B cell (primary cell): ENCODE data around the gene EML6. TPM values are rescaled to one million over a fixed set of nuclear protein-coding genes. Genes with fewer than 3 reads are reported as not detected.

Experiments
- ATAC-seq: fragments of 200-7000 bp; cut with Tn5 transposase; one replicate; pipeline ENCODE4 v1.10.0; 2021; ENCODE audit warnings: low read depth, mild to moderate bottlenecking, moderate number of reproducible peaks, moderate library complexity
- CTCF ChIA-PET: fragments of 350-600 bp; sonication (Branson Sonifier 250); formaldehyde crosslinking; loops from one replicate; lab custom pipeline; 2021; ENCODE audit warnings: antibody characterized with exemption, inconsistent platforms; lab: Charles Lee
- POLR2A ChIA-PET: fragments of 350-600 bp; sonication (Branson Sonifier 250); formaldehyde crosslinking; loops from one replicate; lab custom pipeline; 2021; ENCODE audit warnings: antibody characterized with exemption; lab: Charles Lee
- DNase-seq: peaks from one replicate; pipeline ENCODE4 v3.0.0; 2013
- H2AFZ ChIP-seq: 2 replicates; pipeline ENCODE4 v1.6.1; 2012; ENCODE audit warnings: mild to moderate bottlenecking, low read depth, low read length; ENCODE audit not compliant: insufficient read depth, poor library complexity, severe bottlenecking
- H3K27ac ChIP-seq, 2 donors: 1 replicate in 1 of 2; 2 replicates in 1 of 2; pipeline ENCODE4 v1.5.1; 2012 to 2013; ENCODE audit warnings: low read length in 2 of 2, mild to moderate bottlenecking in 2 of 2, moderate library complexity in 1 of 2
- H3K27me3 ChIP-seq, 4 experiments: fragments of 200-600 bp in 1 of 4; sonication (generic) in 1 of 4; replicated peaks in 1 of 4; 1 replicate in 2 of 4; 2 replicates in 2 of 4; pipeline versions ENCODE4 v1.6.1 to v1.7.0; 2013 to 2016; ENCODE audit warnings: low read length in 3 of 4, mild to moderate bottlenecking in 2 of 4, mixed read lengths in 1 of 4, moderate library complexity in 1 of 4; ENCODE audit not compliant: insufficient read depth in 4 of 4, control insufficient read depth in 3 of 4; ENCODE audit errors: control extremely low read depth in 1 of 4
- H3K36me3 ChIP-seq, 2 experiments: replicated peaks in 1 of 2; 1 replicate in 1 of 2; 2 replicates in 1 of 2; pipeline versions ENCODE4 v1.6.1 to v1.7.1; 2013; ENCODE audit warnings: low read length in 1 of 2; ENCODE audit not compliant: insufficient read depth in 2 of 2, control insufficient read depth in 1 of 2; ENCODE audit errors: control extremely low read depth in 1 of 2, extremely low read depth in 1 of 2
- H3K4me1 ChIP-seq, 2 donors: fragments of 200-600 bp in 1 of 2; sonication (generic) in 1 of 2; 1 replicate in 1 of 2; 2 replicates in 1 of 2; pipeline versions ENCODE4 v1.5.1 to v1.6.1; 2013 to 2017; ENCODE audit warnings: low read length in 2 of 2; ENCODE audit not compliant: control insufficient read depth in 2 of 2, insufficient read depth in 2 of 2
- H3K4me2 ChIP-seq: replicated peaks from 2 replicates; pipeline ENCODE3; 2012; ENCODE audit warnings: mild to moderate bottlenecking, low read depth, low read length; ENCODE audit not compliant: poor library complexity, severe bottlenecking
- H3K4me3 ChIP-seq, 5 experiments: fragments of 200-600 bp in 1 of 5; sonication (generic) in 1 of 5; 1 replicate in 3 of 5; 2 replicates in 2 of 5; pipeline versions ENCODE4 v1.5.1 to v1.7.0; 2011 to 2016; ENCODE audit warnings: low read length in 4 of 5, mild to moderate bottlenecking in 4 of 5, low read depth in 2 of 5, control low read depth in 1 of 5, moderate library complexity in 1 of 5; ENCODE audit not compliant: insufficient read depth in 1 of 5; ENCODE audit errors: control extremely low read depth in 1 of 5, extremely low read depth in 1 of 5
- H3K79me2 ChIP-seq: fragments of 200-600 bp; sonication (generic); one replicate; pipeline ENCODE4 v1.6.0; 2016; ENCODE audit warnings: low read length; ENCODE audit not compliant: control insufficient read depth, insufficient read depth
- H3K9ac ChIP-seq: fragments of 200-600 bp; sonication (generic); 2 replicates; pipeline ENCODE4 v1.6.1; 2017; ENCODE audit warnings: mild to moderate bottlenecking, low read length, moderate library complexity
- H3K9me3 ChIP-seq, 3 donors: one replicate each; pipeline versions ENCODE4 v1.6.1 to v1.7.1; 2013; ENCODE audit warnings: low read length in 2 of 3; ENCODE audit not compliant: control insufficient read depth in 2 of 3, insufficient read depth in 1 of 3; ENCODE audit errors: control extremely low read depth in 1 of 3
- H4K20me1 ChIP-seq: 2 replicates; pipeline ENCODE4 v1.6.0; 2012; ENCODE audit warnings: mild to moderate bottlenecking, low read length; ENCODE audit not compliant: insufficient read depth, control insufficient read depth, poor library complexity, severe bottlenecking
- H3K27ac Mint-ChIP-seq: one replicate; pipeline ENCODE4 v1.8.0; 2021; ENCODE audit warnings: mixed read lengths
- H3K27me3 Mint-ChIP-seq: one replicate; pipeline ENCODE4 v1.8.0; 2021; ENCODE audit warnings: mixed read lengths
- H3K4me1 Mint-ChIP-seq: one replicate; pipeline ENCODE4 v1.8.0; 2021; ENCODE audit warnings: mixed read lengths
- H3K4me3 Mint-ChIP-seq: one replicate; pipeline ENCODE4 v1.8.0; 2021; ENCODE audit warnings: mixed read lengths
- H3K9me3 Mint-ChIP-seq: one replicate; pipeline ENCODE4 v1.8.0; 2022; ENCODE audit warnings: mixed read lengths; ENCODE audit not compliant: insufficient read depth
- CTCF ChIP-seq: fragments of 200-600 bp; IDR thresholded peaks from one replicate; pipeline ENCODE4 v1.8.0; 2022; ENCODE audit warnings: antibody characterized with exemption, mild to moderate bottlenecking
- EZH2 ChIP-seq: IDR thresholded peaks from 2 replicates; pipeline ENCODE4 v1.6.1; 2012; ENCODE audit warnings: borderline replicate concordance, low read depth, mild to moderate bottlenecking, moderate library complexity, low read length; ENCODE audit not compliant: insufficient read depth, poor library complexity, severe bottlenecking
- WGBS: methylation state at CpG from one replicate; pipeline ENCODE4 v1.1.5; 2013; ENCODE audit warnings: missing lambda C conversion rate; ENCODE audit not compliant: insufficient coverage; 5-methylcytosine and 5-hydroxymethylcytosine counted together
- intact Hi-C: fragments of 100-400 bp; cut with micrococcal nuclease; formaldehyde crosslinking; loops from one replicate; pipeline ENCODE4 v1.10.0; 2022
- polyA plus RNA-seq: library from polyadenylated mRNA; depleted of rRNA; stranded (reverse); fragments of >200 nt; gene quantifications from 2 replicates; pipeline ENCODE4 v1.2.3, GENCODE V29; 2012
- total RNA-seq, 2 donors: library from RNA; stranded (reverse); fragments of 120-200 nt in 1 of 2; gene quantifications; 1 replicate in 1 of 2; 2 replicates in 1 of 2; pipeline versions ENCODE4 v1.2.3 to v1.2.4, GENCODE V29; 2013 to 2022

Gene EML6
- total and polyA plus RNA-seq, 2 donors (not counting 1 experiment from before 2014, with no cell fraction given) = 42.5 to 53.7 TPM

- H3K36me3 ChIP-seq = peaks cover 0 to 4% of the 10 kb centered on the region in 2 experiments
- no peaks in the 10 kb centered on the region for H4K20me1 ChIP-seq
- H3K27ac ChIP-seq = no peak overlapping the region
- 100% methylated on average over 1 of the region's 3 CpGs for whole genome bisulfite sequencing
- ATAC-seq = no peak
- no peak overlapping the region for H3K4me2 ChIP-seq
- POLR2A ChIA-PET = no interaction called here
- Mint-ChIP-seq H3K4me1 (no peaks in the 10 kb centered on the region), H3K27me3 (no peaks in the 10 kb centered on the region), H3K4me3 (no peak overlapping the region), H3K9me3 (no peaks in the 10 kb centered on the region), H3K27ac (no peak overlapping the region)
- H3K9me3 ChIP-seq = no peaks in the 10 kb centered on the region
- TF ChIP-seq EZH2 = no peak
- no peak overlapping the region for H3K4me3 ChIP-seq
- no peaks in the 10 kb centered on the region for H3K27me3 ChIP-seq
- no peaks in the 10 kb centered on the region for H3K79me2 ChIP-seq
- no peaks in the 10 kb centered on the region for H3K4me1 ChIP-seq
- intact Hi-C loops = no loop called here
- H2AFZ ChIP-seq = no peak overlapping the region
- no peak overlapping the region for H3K9ac ChIP-seq
- DNase-seq = no peak
- CTCF ChIA-PET = interaction anchor here (0.6 kb wide), 1 partner anchor 28 kb away, joined by 3 read pairs; no protein-coding TSS in a partner anchor
Observed at GRCh38 chr2:54950811-54951210, 227.3 kb downstream of the EML6 start.

GRCh38 chr2:54952425-54952824 is 229.0 kb downstream of the EML6 start:
- ATAC-seq (no peak), DNase-seq (no peak)
- no peaks in the 10 kb centered on the region for H3K9me3 ChIP-seq
- 88% methylated on average over 3 of the region's 5 CpGs for WGBS
- H3K36me3 ChIP-seq = peaks cover 0 to 4% of the 10 kb centered on the region in 2 experiments
- no peaks in the 10 kb centered on the region for H3K4me1 ChIP-seq
- TF ChIP-seq CTCF (no peak), EZH2 (no peak)
- no peak overlapping the region for H3K27ac ChIP-seq
- no peak overlapping the region for H3K9ac ChIP-seq
- ChIA-PET CTCF (no interaction called here), POLR2A (no interaction called here)
- H3K27me3 Mint-ChIP-seq = no peaks in the 10 kb centered on the region
- no peaks in the 10 kb centered on the region for H3K4me1 Mint-ChIP-seq
- H3K4me3 ChIP-seq = no peak overlapping the region
- no peak overlapping the region for H3K4me2 ChIP-seq
- H3K79me2 ChIP-seq = no peaks in the 10 kb centered on the region
- no peak overlapping the region for H3K27ac Mint-ChIP-seq
- H3K27me3 ChIP-seq = no peaks in the 10 kb centered on the region
- H4K20me1 ChIP-seq = no peaks in the 10 kb centered on the region
- H3K4me3 Mint-ChIP-seq = no peak overlapping the region
- intact Hi-C loops = no loop called here
- H3K9me3 Mint-ChIP-seq = no peaks in the 10 kb centered on the region
- H2AFZ ChIP-seq = no peak overlapping the region
